Hematopoietic multipotent progenitor cell treated with erythropoietin and hydrocortisone succinate and interleukin-3 and kit ligand, for 8 days (in vitro differentiated cells): ENCODE measurements around the gene AMFR.
A peak's percentile ranks its signal among the peaks of the same experiment; 100 is the strongest.

ENCODE experiments used
- DNase-seq: peaks from one replicate; pipeline ENCODE4 v3.0.0-alpha.2; 2015

AMFR gene

DNA sequence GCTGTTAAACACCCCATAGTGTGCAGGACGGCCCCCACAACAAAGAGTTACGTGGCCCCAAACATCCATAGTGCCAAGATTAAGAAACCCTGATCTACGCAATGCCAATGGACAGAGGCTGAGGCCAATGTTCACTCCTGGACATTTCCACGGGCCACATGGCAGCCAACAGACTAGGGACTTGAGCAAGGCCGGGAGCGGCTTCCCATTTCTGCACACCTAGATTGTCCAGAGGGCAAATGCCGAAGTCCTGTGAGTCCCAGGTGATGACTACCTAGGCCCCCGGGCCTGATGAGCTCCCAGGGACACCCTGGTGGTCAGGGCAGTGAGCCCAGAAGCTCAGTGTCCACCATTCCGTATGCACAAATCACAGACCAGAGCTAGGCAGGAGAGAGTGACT, 95.5 kb downstream of the AMFR start:
- no peak for DNase-seq

DNA sequence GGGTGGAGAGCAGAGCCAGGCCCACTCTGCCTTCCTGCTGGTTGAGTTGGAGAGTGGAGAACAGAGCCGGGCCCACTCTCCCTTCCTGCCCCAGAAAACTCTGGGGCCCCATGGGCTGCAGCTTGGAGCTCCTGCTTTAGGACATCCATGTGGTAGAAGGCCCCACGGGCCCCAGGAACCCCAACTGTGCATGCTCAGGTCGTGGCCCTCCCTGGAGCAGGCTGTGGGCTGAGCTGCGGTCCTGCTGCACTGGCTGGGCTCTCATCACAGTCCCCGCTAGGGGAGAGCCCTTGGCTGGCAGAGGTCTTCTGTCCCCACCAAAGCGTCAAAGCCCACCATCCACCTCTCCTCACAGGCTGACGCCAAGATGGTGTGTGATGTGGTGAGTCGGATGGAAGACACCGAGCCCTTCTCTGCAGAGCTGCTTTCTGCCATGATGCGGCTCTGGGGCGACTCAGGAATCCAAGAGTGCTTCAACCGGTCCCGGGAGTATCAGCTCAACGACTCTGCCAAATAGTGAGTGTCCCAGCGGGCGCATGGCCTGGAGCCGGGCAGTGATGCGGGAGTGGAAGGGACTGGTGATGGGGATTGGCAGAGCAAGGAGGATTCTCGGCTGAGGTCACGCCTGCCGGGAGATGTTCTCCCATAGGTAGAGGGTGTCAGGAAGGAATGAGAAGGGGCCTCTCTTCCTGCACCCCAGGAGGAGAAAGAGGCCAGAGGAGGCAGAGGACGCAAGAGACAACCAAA, 96.9 kb downstream of the AMFR start:
- no peak for DNase-seq

DNA sequence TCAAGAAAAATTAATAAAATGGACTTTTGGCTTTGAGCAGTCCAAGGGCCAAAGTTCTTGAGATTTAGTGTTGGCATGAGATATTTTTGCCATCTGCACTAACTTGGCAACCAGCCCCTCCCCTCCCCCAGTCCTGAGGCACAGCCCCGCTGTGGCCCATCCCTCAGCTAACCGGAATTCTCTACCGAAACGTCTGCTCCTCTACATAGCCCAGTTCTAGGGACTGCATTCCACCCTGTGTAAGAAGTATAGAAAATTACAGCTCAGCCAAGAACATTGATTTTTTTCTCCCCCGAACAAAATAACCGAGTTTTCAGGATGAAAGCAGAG, 97.5 kb downstream of the AMFR start:
- DNase-seq, result no peak

DNA sequence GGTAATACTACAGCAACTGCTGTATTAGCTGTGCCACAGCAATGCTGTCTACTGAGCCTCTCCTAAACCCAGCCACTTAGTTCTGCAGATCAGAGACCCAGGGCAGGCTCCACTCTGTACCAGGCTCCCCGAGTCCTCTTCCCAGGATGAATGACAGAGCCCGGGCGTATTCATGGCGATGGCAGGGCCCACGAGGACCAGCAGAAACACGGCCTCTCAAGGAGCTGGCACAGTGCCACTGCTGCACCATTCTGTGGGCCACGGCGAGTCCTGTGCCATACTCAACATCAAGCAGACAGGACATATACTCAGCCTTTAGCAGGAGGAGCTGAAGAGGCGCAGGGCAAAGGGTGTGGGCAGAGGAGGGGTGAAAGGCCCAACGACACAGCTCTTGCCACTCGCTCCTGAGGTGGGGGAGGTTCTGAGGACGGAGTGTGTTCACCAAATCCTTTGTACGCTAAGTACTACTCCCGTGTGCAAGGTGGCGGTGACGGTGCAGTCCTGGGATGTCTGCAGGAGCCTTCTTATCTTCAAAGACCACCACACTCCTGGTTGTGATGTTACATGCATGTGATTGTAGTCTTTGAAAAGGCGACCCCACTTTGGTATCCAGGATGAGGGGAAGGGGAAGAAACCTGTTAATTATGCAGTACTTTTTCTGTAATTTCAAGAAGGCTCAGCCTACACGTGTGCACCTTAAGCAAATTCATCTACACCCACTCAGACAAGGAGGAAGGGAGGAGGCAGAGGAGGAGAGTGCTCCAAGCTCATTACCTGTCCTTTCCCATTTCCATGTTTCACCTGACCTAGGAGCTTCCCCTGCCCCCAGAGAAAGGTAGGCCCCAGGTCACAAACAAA, 98.0 kb downstream of the AMFR start:
- DNase-seq, result no peak

DNA sequence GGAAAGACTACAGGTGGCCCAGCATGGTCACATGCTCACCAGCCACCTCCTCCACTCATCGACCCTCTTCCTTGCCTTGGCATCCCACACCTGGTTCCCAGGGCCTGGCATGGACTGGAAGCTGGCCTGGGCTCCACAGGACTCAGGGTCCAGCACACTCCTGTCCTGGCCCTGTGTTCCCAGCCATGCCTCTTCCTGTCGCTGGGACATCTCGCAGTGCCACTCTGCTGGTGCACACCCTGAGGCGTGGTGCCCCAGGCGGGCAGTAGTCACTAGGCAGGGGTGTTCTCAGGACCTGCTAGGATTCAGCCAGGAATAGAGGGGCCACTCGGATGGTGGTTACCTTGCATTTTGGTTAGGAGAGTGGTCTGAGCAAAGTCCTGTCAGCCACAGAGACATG, 99.4 kb downstream of the AMFR start:
- DNase-seq, result no peak

DNA sequence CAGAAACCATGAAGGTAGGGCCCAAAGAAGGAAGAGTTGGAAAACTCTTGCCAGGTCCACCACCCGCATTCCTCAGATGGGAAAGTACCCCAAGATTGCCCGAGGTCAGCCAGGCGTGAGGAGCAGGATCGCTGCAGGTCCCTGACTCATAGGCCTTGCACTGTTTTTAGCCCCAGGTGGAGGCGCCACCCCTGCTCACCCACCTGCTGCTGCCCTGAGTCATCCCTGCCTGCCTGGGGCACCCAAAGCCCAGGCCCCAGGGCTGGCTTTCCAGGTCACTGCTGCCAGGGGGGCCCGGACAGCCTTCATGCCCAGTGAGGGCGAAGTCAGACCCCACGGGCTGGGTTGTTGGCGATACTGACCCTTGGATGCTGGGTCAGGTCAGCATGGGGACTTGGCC, 100.9 kb downstream of the AMFR start:
- no peak for DNase-seq

DNA sequence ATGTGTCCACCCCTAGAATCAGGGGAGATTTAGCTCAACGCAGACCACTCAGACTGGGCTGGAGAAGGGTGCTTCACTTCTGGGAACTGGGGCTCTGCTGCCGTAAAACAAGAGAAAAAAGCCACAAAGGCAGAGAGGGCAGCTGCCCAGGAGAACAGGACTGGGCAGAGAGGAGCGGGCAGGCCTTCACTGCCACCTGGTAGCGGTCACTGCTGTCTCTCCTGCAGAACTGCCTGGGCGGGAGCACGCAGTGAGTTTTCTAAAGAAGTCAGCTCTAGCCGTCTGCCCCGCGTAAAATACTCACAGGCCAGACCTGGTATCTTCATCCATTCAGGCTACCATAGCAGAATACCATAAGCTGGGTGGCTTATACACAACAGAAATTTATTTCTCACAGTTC, 103.8 kb downstream of the AMFR start:
- no peak for DNase-seq

DNA sequence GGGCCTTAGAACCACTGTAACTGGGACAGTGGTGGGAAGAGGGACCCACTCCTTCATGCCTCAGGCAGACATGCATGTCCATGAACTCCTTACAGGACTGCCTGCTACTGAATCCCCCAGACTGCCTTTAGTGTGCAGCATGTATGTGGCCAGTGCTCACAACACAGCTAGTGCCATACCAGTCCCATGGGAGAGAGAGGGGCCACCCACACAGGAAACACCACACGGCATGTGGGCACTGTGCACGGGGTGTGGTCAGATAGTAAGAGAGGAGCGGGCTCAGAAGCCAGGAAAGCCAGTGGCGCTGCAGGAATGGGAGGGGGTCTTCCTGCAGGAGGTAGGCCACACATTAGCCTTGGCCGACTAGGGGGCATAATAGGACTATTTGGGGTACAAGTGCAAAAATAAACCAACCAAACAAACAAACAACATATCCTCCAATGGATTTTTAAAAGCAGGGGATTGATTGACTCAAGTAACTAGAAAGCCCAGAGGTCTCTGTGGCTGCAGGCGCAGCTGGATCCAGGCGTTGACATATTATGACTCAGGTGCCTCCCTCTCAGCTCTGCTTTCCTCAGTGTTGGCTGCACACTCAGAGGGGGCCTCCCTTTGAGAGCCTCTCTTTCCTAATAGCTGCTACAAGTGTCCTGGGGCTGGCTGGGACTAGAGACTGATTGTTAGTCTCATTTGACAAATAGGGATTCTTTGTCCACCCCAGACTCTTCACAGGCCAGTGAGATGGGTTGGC, 104.4 kb downstream of the AMFR start:
- DNase-seq, result peak; percentile 6

DNA sequence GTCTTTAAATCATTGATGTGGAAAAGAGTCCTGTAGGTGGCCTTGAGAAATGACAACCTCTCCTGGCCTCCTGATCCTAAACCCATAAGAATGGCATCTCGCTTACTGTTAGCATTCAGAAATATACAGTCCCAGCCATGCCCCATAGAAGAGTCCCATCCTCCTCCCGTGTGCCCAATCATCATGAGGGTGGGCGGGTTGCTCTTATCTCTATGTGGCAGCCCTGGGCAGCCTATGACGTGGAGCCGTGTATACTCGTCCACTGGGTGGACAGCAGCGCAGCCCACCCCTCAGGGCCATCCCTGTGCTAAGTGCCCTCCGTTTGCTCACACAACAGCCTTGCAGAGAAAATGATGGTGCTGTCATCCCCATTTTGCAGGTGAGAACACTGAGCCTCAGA, 105.3 kb downstream of the AMFR start:
- DNase-seq, result peak; percentile 64

DNA sequence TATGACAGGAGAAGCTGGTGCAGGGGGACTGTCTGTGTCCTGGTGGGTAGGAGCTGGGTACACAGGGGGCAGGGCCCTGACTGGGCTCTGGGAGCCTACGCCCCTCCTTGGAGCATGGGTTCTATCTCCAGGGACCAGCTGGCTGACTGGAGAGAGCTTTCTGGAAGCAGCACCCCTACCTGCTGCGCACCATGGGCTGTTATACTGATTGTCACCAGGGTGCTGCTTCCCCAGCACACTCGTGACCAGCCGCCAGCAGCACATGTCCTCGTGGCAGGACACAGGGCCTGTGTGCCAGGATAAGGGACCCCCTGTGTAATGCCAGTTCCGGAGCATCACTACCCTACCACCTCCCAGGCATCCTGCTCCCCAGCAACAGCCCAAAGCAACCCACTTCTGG, 106.0 kb downstream of the AMFR start:
- DNase-seq, result peak; percentile 68

DNA sequence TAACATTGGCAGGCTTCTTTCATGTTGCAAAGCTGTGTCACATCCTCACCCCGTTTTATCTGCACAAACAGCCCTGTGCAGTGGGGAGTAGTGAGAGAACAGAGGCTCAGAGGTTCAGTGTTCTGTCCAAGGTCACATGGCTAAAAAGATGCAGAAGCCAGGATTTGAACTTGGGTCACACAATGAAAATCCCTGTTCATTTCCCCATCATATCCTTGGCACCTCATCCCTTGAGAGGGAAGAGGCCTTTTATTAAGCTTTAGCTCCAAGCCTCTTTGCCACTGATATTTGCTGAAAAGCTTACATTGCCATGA, 106.6 kb downstream of the AMFR start:
- DNase-seq, result peak; percentile 41

DNA sequence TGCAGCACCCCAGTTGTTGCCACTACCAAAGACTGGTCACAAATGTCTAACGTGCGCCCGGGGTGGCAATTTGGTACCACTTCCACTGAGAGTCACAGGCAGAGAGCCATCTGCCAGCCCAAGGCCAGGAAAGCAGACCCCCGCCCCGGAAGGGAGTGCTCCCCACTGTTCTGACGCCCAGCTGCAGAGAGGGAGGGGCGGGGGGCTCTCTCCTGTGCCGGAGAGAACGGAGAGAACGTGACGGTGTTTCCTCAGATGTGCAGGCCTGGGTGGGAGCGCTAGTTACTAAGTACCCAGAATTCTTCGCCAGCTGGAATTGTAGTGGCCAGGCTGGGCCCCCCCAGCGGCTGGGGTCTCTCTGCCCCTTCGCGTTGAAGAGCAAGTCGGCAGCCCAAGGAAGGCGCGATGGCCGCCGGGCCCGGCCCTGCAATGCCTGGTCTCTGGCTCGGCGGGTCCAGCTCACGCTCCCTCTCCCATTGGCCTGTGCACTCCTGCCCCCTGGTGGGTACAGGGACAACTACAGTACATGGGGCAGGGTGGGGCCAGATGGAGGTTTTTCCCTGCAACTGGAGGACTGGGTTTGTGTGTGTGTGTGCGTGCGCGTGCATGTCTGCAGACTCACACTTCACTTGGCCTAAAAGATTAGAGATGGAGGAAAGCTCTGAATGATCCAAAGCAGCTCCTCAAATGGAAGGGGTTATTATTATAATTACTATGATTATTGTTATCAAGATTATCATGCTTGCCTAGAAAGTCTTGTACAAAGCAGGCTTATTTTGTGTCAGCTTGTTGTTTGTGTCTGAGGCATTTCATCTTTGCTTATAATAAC, 107.1 kb downstream of the AMFR start:
- DNase-seq, result peak; percentile 83

DNA sequence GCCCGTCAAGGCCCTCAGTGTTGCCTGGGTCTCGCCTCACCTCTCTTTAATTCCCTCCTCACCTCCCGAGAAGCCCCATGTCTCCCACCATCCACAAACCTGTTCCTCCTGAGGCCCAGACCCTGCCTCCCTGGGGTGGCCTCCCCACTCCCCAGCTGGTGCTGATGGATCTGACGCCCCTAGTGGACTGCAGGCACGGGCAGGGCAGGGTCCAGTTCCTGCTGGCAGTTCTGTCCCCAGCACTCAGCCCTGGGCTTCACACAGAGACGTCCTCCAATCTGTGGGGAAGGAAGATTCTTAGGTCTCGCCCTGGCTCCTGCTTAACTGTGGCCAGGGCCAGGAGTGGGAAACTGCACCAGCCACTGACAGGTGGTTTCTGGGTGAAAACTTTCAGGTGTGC, 108.8 kb downstream of the AMFR start:
- DNase-seq, result no peak

DNA sequence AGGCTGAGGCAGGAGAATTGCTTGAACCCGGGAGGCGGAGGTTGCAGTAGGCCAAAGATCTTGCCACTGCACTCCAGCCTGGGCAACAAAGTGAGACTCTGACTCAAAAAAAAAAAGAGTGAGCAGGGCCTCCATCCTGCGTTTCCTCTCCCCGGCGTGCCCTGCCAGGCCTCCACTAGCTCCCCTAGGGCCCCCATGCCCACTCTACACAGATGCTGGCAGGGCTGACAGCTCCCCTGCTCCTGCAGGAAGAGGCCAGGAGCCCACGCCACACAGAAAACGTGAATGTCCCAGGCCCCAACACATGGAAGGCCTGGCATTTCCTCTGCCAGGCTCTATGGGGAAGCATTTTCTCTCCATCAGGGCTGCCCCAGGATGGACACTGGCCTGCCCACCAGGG, 109.4 kb downstream of the AMFR start:
- no peak for DNase-seq

DNA sequence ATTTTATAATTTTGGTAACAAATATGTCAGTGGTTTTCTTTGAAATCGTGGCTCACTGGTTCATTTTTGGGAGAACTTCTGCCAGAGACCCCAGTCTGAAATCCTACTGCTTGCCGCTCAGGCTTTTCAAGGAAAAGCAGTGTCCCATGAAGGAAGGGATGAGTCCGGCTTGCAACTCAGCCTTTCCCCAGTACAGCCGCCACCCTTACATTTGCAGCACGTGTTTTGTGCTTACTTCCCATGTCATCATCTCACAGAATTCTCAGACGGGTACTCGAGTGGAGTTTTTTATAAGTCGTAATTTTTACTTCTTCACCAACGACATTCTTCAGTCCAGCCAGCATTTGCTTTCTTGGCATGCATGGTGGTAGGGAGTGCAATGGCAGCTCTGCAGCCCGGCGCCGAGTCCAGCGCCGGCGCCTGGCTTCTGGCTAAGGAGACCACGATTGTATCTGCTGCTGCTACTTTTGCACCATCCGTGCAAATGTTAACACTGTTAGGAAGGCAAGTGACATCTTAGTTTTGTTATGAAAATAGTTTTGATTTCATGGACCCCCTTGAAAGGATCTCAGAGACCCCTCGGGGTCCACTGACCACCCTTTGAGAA, 111.0 kb downstream of the AMFR start:
- DNase-seq, result no peak

DNA sequence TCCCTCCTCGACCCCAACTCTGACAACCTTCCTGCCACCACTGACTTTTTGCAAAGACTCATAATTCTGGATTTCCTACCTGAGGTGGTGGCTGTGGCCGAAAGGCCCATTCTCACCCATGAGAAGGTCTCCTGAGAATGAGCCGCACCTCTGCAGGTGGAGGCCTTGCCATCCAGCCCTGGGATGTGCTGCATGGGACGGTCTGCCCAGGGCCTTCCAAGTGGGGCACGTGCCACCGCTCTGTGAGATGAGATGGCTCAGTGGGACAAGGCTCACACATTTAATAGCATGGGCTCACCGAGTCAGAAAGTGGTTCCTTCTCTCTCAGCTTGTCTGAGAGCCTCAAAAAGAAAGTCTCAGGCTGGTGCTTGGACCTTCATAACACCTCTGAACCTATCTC, 112.8 kb downstream of the AMFR start:
- no peak for DNase-seq

DNA sequence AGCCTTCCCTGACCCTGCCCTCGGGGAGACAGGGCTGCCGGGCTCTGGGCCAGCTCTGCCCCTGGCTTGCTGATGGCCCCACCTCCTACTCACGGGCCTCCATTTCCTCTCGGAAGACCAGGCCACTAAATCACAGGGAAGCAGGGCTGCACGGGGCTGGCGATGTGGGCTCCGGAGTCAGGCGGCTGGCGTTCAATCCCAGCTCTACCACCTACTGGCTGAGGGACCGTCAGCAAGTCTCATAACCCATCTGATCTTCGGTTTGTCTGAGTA, 113.4 kb downstream of the AMFR start:
- no peak for DNase-seq
